ENCODE data around the gene LRRC27. TPM values are rescaled to one million over a fixed set of nuclear protein-coding genes. Genes with fewer than 3 reads are reported as not detected.

LRRC27 gene
- total and polyA plus RNA-seq, 2 donors (not counting 1 experiment from before 2014, with no cell fraction given) = 23.6 to 25.6 TPM

GRCh38 chr10:132408823-132409666 is 77.1 kb downstream of the LRRC27 start:
- no peaks in the 10 kb centered on the region for H3K9me3 ChIP-seq (ENCODE audit: control extremely low read depth in 1 of 3, control insufficient read depth in 2 of 3, insufficient read depth in 1 of 3, low read length in 2 of 3)
- Mint-ChIP-seq H3K27ac (no peak overlapping the region), H3K4me3 (no peak overlapping the region), H3K27me3 (no peaks in the 10 kb centered on the region), H3K9me3 (ENCODE audit: insufficient read depth) (no peaks in the 10 kb centered on the region), H3K4me1 (peaks cover 30% of the 10 kb centered on the region)
- peaks cover 32% of the 10 kb centered on the region for H4K20me1 ChIP-seq (ENCODE audit: control insufficient read depth, insufficient read depth, low read length, poor library complexity, severe bottlenecking)
- WGBS (ENCODE audit: insufficient coverage) = 84% methylated on average over 22 of the region's 27 CpGs
- ATAC-seq (ENCODE audit: low read depth) = no peak
- H3K36me3 ChIP-seq (replicated peaks in 1 of 2; ENCODE audit: control extremely low read depth in 1 of 2, control insufficient read depth in 1 of 2, extremely low read depth in 1 of 2, insufficient read depth in 2 of 2, low read length in 1 of 2) = peaks cover 0 to 28% of the 10 kb centered on the region in 2 experiments
- no peaks in the 10 kb centered on the region for H3K27me3 ChIP-seq (replicated peaks in 1 of 4; ENCODE audit: control extremely low read depth in 1 of 4, control insufficient read depth in 3 of 4, insufficient read depth in 4 of 4, low read length in 3 of 4)
- no peak for DNase-seq
- H3K4me3 ChIP-seq (ENCODE audit: control extremely low read depth in 1 of 5, extremely low read depth in 1 of 5, insufficient read depth in 1 of 5, low read depth in 2 of 5, low read length in 4 of 5) = no peak overlapping the region
- peak overlapping the region in 1 of 2 donors; percentile 33 for H3K27ac ChIP-seq (ENCODE audit: low read length in 2 of 2)
- no peak for TF ChIP-seq EZH2 (IDR thresholded peaks at IDR 0.05; ENCODE audit: borderline replicate concordance, insufficient read depth, low read depth, low read length, poor library complexity, severe bottlenecking)
- TF ChIP-seq, protein P1, sequence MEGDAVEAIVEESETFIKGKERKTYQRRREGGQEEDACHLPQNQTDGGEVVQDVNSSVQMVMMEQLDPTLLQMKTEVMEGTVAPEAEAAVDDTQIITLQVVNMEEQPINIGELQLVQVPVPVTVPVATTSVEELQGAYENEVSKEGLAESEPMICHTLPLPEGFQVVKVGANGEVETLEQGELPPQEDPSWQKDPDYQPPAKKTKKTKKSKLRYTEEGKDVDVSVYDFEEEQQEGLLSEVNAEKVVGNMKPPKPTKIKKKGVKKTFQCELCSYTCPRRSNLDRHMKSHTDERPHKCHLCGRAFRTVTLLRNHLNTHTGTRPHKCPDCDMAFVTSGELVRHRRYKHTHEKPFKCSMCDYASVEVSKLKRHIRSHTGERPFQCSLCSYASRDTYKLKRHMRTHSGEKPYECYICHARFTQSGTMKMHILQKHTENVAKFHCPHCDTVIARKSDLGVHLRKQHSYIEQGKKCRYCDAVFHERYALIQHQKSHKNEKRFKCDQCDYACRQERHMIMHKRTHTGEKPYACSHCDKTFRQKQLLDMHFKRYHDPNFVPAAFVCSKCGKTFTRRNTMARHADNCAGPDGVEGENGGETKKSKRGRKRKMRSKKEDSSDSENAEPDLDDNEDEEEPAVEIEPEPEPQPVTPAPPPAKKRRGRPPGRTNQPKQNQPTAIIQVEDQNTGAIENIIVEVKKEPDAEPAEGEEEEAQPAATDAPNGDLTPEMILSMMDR (IDR thresholded peaks at IDR 0.05) = no peak
- H3K9ac ChIP-seq (ENCODE audit: low read length) = peak overlapping the region; percentile 35
- H2AFZ ChIP-seq (ENCODE audit: insufficient read depth, low read depth, low read length, poor library complexity, severe bottlenecking) = no peak overlapping the region
- ChIA-PET POLR2A (interaction anchor here (1.4 kb wide), 1 partner anchor 11 kb away, joined by 4 read pairs; no protein-coding TSS in a partner anchor), CTCF (interaction anchor here (1.1 kb wide), 1 partner anchor 11 kb away, joined by 3 read pairs; no protein-coding TSS in a partner anchor)
- H3K4me2 ChIP-seq (replicated peaks; ENCODE audit: low read depth, low read length, poor library complexity, severe bottlenecking) = peak overlapping the region; percentile 77
- peaks cover 29 to 44% of the 10 kb centered on the region in 2 donors for H3K4me1 ChIP-seq (ENCODE audit: control insufficient read depth in 2 of 2, insufficient read depth in 2 of 2, low read length in 2 of 2)
- H3K79me2 ChIP-seq (ENCODE audit: control insufficient read depth, insufficient read depth, low read length) = peaks cover 72% of the 10 kb centered on the region
- intact Hi-C loops (cut with micrococcal nuclease) = loop anchor here (1.0 kb wide), 1 partner anchor 9 kb away; no protein-coding TSS in a partner anchor

DNA sequence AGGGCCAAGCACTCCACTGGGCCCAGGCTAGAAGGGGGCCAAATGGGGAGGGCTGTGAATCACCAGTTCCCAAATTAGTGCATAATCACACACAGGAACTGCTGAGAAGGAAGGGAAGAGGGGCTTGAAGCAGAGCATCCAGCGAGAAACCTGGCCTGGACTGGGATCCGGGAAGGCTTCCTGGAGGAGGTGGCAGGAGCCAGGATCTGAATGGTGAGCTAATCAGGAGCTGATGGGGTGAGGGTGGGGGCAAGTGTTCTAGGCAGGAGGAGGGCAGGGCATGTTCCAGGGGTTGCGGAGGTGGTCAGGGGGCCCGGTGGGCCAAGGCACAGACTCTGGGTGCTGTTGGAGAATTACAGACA is 77.7 kb downstream of the LRRC27 start:
- Histone ChIP-seq H3K9ac (ENCODE audit: low read length) (no peak overlapping the region), H3K27me3 (replicated peaks in 1 of 4; ENCODE audit: control extremely low read depth in 1 of 4, control insufficient read depth in 3 of 4, insufficient read depth in 4 of 4, low read length in 3 of 4) (no peaks in the 10 kb centered on the region), H3K27ac (ENCODE audit: low read length in 2 of 2) (no peak overlapping the region), H3K4me3 (ENCODE audit: control extremely low read depth in 1 of 5, extremely low read depth in 1 of 5, insufficient read depth in 1 of 5, low read depth in 2 of 5, low read length in 4 of 5) (no peak overlapping the region), H3K36me3 (replicated peaks in 1 of 2; ENCODE audit: control extremely low read depth in 1 of 2, control insufficient read depth in 1 of 2, extremely low read depth in 1 of 2, insufficient read depth in 2 of 2, low read length in 1 of 2) (peaks cover 0 to 30% of the 10 kb centered on the region in 2 experiments), H3K79me2 (ENCODE audit: control insufficient read depth, insufficient read depth, low read length) (peaks cover 78% of the 10 kb centered on the region), H3K4me2 (replicated peaks; ENCODE audit: low read depth, low read length, poor library complexity, severe bottlenecking) (no peak overlapping the region), H2AFZ (ENCODE audit: insufficient read depth, low read depth, low read length, poor library complexity, severe bottlenecking) (no peak overlapping the region), H4K20me1 (ENCODE audit: control insufficient read depth, insufficient read depth, low read length, poor library complexity, severe bottlenecking) (peaks cover 27% of the 10 kb centered on the region), H3K9me3 (ENCODE audit: control extremely low read depth in 1 of 3, control insufficient read depth in 2 of 3, insufficient read depth in 1 of 3, low read length in 2 of 3) (no peaks in the 10 kb centered on the region), H3K4me1 (ENCODE audit: control insufficient read depth in 2 of 2, insufficient read depth in 2 of 2, low read length in 2 of 2) (peaks cover 29 to 44% of the 10 kb centered on the region in 2 donors)
- Mint-ChIP-seq H3K27ac (no peak overlapping the region), H3K4me3 (no peak overlapping the region), H3K9me3 (ENCODE audit: insufficient read depth) (no peaks in the 10 kb centered on the region), H3K4me1 (peaks cover 31% of the 10 kb centered on the region), H3K27me3 (no peaks in the 10 kb centered on the region)
- intact Hi-C loops (cut with micrococcal nuclease) = no loop called here
- 82% methylated on average over 2 of the region's 4 CpGs for WGBS (ENCODE audit: insufficient coverage)
- TF ChIP-seq EZH2 (IDR thresholded peaks at IDR 0.05; ENCODE audit: borderline replicate concordance, insufficient read depth, low read depth, low read length, poor library complexity, severe bottlenecking) = no peak
- TF ChIP-seq, protein P1 (IDR thresholded peaks at IDR 0.05) = no peak
- DNase-seq = no peak
- ChIA-PET POLR2A (no interaction called here), CTCF (interaction anchor here (1.6 kb wide), 1 partner anchor 35 kb away, joined by 5 read pairs; no protein-coding TSS in a partner anchor)
- ATAC-seq (ENCODE audit: low read depth) = no peak
